ENCODE results near the gene MCIDAS.

DNA sequence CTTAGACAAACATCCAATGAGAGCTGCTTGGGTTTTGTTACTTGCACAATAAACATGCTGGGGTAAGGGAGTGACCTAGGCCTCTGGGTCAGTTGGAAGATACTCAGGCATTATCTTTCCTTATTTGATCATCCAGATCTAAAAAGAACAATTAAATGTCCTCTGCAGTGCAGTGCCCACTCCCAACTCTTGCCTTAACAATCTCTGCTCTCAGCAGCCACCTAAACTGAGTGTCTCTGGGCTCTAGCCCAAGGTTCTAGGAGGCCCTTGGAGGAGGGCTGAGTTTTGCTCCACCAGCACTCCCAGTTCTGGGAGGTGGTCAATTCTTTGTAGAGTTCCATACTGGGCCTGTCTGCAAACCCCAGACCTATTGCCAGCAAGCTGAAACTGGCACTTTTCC is 1.8 kb downstream of the MCIDAS start:
- TF ChIP-seq POLR2A (IDR thresholded peaks at IDR 0.05) (no peak), EP300 (IDR thresholded peaks at IDR 0.05) (no peak)
- TF ChIP-seq, protein P1, sequence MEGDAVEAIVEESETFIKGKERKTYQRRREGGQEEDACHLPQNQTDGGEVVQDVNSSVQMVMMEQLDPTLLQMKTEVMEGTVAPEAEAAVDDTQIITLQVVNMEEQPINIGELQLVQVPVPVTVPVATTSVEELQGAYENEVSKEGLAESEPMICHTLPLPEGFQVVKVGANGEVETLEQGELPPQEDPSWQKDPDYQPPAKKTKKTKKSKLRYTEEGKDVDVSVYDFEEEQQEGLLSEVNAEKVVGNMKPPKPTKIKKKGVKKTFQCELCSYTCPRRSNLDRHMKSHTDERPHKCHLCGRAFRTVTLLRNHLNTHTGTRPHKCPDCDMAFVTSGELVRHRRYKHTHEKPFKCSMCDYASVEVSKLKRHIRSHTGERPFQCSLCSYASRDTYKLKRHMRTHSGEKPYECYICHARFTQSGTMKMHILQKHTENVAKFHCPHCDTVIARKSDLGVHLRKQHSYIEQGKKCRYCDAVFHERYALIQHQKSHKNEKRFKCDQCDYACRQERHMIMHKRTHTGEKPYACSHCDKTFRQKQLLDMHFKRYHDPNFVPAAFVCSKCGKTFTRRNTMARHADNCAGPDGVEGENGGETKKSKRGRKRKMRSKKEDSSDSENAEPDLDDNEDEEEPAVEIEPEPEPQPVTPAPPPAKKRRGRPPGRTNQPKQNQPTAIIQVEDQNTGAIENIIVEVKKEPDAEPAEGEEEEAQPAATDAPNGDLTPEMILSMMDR (IDR thresholded peaks at IDR 0.05): no peak

All from stomach (tissue), 4 donors.